ENCODE measurements around the gene LRMDA.

The LRMDA gene

GRCh38 chr10:75476985-75477384 is 45.6 kb downstream of the LRMDA start:
- no peak for DNase-seq

- DNase-seq, result no peak
Measured at GRCh38 chr10:75477680-75478079, 46.3 kb downstream of the LRMDA start.

- no peak for DNase-seq
Measured at GRCh38 chr10:75480374-75480773, 49.0 kb downstream of the LRMDA start.

- no peak for DNase-seq
Measured at GRCh38 chr10:75483188-75483587, 51.8 kb downstream of the LRMDA start.

GRCh38 chr10:75484717-75485116 is 53.3 kb downstream of the LRMDA start:
- no peak for DNase-seq

GRCh38 chr10:75486591-75486990 is 55.2 kb downstream of the LRMDA start:
- no peak for DNase-seq

- DNase-seq, result no peak
Measured at GRCh38 chr10:75487087-75487754, 55.8 kb downstream of the LRMDA start.

GRCh38 chr10:75487755-75488125 is 56.3 kb downstream of the LRMDA start:
- DNase-seq, result no peak

GRCh38 chr10:75492173-75492925 is 60.9 kb downstream of the LRMDA start:
- peak; percentile 63 for DNase-seq

GRCh38 chr10:75493464-75493863 is 62.0 kb downstream of the LRMDA start:
- no peak for DNase-seq

GRCh38 chr10:75495434-75496190 is 64.2 kb downstream of the LRMDA start:
- no peak for DNase-seq

GRCh38 chr10:75496191-75496567 is 64.8 kb downstream of the LRMDA start:
- no peak for DNase-seq

- DNase-seq, result no peak
Measured at GRCh38 chr10:75497997-75498883, 66.8 kb downstream of the LRMDA start.

- no peak for DNase-seq
Measured at GRCh38 chr10:75498884-75499350, 67.5 kb downstream of the LRMDA start.

- DNase-seq, result no peak
Measured at GRCh38 chr10:75499556-75500160, 68.2 kb downstream of the LRMDA start.

- DNase-seq, result no peak
Measured at GRCh38 chr10:75502389-75502788, 71.0 kb downstream of the LRMDA start.

- no peak for DNase-seq
Measured at GRCh38 chr10:75502838-75503237, 71.4 kb downstream of the LRMDA start.

- no peak for DNase-seq
Measured at GRCh38 chr10:75505293-75505692, 73.9 kb downstream of the LRMDA start.

- DNase-seq, result no peak
Measured at GRCh38 chr10:75505840-75506506, 74.5 kb downstream of the LRMDA start.

GRCh38 chr10:75506930-75507329 is 75.5 kb downstream of the LRMDA start:
- no peak for DNase-seq

- no peak for DNase-seq
Measured at GRCh38 chr10:75507469-75507868, 76.0 kb downstream of the LRMDA start.
